ENCODE data around the gene TGM5. TPM values are rescaled to one million over a fixed set of nuclear protein-coding genes. Genes with fewer than 3 reads are reported as not detected.

TGM5 gene
- total and polyA plus RNA-seq, 2 donors (not counting 3 experiments of a cell fraction or from before 2014, with no cell fraction given): not detected

DNA sequence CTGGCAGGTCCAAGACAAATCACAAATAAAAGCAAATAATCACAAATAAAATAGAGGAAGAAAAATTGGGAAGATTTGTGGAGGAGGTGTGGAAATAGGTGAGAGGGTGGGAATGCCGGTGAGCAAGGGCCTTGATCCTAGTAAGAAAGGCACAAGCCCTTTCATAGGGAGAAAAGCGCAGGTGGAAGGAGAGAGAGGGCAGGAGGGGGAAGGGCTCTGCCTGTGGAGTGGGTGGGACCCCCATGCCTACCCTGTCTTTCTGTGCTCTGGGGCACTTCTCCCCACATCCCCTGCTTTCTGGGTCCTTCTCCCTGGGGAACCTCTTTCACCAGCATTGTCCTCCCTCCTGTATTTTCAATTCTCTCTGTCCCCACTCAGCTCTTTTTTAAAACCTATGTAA, 711 bp upstream of the TGM5 start:
- ChIA-PET POLR2A (no interaction called here), CTCF (interaction anchor here (1.3 to 5.2 kb wide), 5 partner anchors 15 to 63 kb away, joined by 3 to 58 read pairs (median 7); no protein-coding TSS in a partner anchor)
- dilution Hi-C loops (cut with MboI; ENCODE audit: extremely low pct_ligation_motif_present, low sequenced_read_pairs): no loop called here
- Histone ChIP-seq H3K79me2 (ENCODE audit: control insufficient read depth, insufficient read depth, low read length) (no peaks in the 10 kb centered on the region), H4K20me1 (replicated peaks; ENCODE audit: control insufficient read depth, extremely low read depth, insufficient read depth, low read length) (no peaks in the 10 kb centered on the region), H3K4me1 (ENCODE audit: control insufficient read depth, extremely low read depth, insufficient read depth, low read length) (no peaks in the 10 kb centered on the region), H3K4me3 (replicated peaks in 1 of 3; ENCODE audit: insufficient read depth in 1 of 3, low read depth in 1 of 3, low read length in 3 of 3) (no peak overlapping the region), H3K4me2 (ENCODE audit: insufficient read depth, low read length) (no peak overlapping the region), H2AFZ (ENCODE audit: low read depth, low read length) (no peak overlapping the region), H3K9me1 (replicated peaks; ENCODE audit: control insufficient read depth, extremely low read depth, insufficient read depth, low read length) (no peaks in the 10 kb centered on the region), H3K36me3 (ENCODE audit: control insufficient read depth in 2 of 2, extremely low read depth in 1 of 2, insufficient read depth in 2 of 2, low read length in 2 of 2) (no peaks in the 10 kb centered on the region), H3K27me3 (ENCODE audit: control insufficient read depth in 2 of 2, insufficient read depth in 2 of 2, low read length in 2 of 2) (peaks cover 13 to 26% of the 10 kb centered on the region in 2 experiments), H3K27ac (ENCODE audit: insufficient read depth, low read depth, low read length) (no peak overlapping the region), H3K9ac (replicated peaks; ENCODE audit: extremely low read depth, insufficient read depth, low read length) (no peak overlapping the region), H3K9me3 (replicated peaks; ENCODE audit: control insufficient read depth, insufficient read depth, low read length) (no peaks in the 10 kb centered on the region)
- no peak for DNase-seq (ENCODE audit: low read depth, low spot score)
- no peak for FAIRE-seq
- BruUV-seq (replicated peaks): no TSS peak
- TF ChIP-seq JUN (IDR thresholded peaks at IDR 0.05; ENCODE audit: borderline replicate concordance, insufficient read depth, insufficient read length, low read depth) (no peak), CTCF (IDR thresholded peaks at IDR 0.05; ENCODE audit: extremely low read depth in 1 of 2, insufficient read depth in 1 of 2, low read depth in 1 of 2, low read length in 2 of 2) (no peak), POLR2AphosphoS5 (IDR thresholded peaks at IDR 0.05; ENCODE audit: insufficient read depth, low read depth, low read length) (no peak), EZH2 (IDR thresholded peaks at IDR 0.05; ENCODE audit: borderline replicate concordance, low read depth, low read length, severe bottlenecking) (no peak), POLR2A (IDR thresholded peaks at IDR 0.05; ENCODE audit: low read depth, low read length) (no peak), MAX (IDR thresholded peaks at IDR 0.05; ENCODE audit: insufficient read depth, insufficient read length) (no peak), FOS (IDR thresholded peaks at IDR 0.05; ENCODE audit: borderline replicate concordance, insufficient read depth, low read length) (no peak), MYC (IDR thresholded peaks at IDR 0.05; ENCODE audit: low read depth, low read length) (no peak), GATA2 (IDR thresholded peaks at IDR 0.05; ENCODE audit: insufficient read depth, insufficient read length, low read depth, low read length) (no peak)
- intact Hi-C loops (cut with micrococcal nuclease): no loop called here
